HG02943 (cell line): ENCODE measurements around the gene L3MBTL4.
"Not testable (repeated sequence)": the region's sequence is repeated elsewhere in the genome, so short reads cannot be mapped to it uniquely, and the experiment has no call there.

ENCODE experiments used
- ATAC-seq: cut with Tn5 transposase; IDR thresholded peaks from one replicate; pipeline ENCODE4 v1.9.1; 2021; ENCODE audit warnings: mild to moderate bottlenecking, low read depth, moderate library complexity; ENCODE audit not compliant: unreplicated experiment

Gene L3MBTL4

GRCh38 chr18:6204476-6204875 is 210.2 kb downstream of the L3MBTL4 start:
- no peak for ATAC-seq

DNA sequence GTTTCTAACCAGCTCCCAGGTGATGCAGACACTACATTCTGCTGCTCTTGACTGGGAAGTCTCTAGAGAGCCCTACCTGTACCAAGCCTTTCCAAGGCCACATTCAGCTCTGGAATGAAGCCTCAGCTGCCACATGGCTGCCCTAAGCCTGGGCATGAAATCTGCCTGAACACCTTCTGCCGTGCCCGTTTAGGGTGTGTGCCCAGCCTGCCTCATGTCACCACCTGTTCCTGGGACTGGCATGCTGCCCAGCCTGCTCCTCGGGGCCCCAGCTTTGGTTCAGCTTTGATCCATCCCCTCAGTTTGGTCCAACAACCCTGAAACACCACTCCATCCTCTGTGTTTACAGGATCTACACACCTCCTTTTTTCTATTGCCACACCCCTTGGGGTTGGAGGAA is 210.9 kb downstream of the L3MBTL4 start:
- ATAC-seq: no peak

- ATAC-seq: no peak
These were observed 211.8 kb downstream of the L3MBTL4 start for GRCh38 chr18:6202861-6203260.

DNA sequence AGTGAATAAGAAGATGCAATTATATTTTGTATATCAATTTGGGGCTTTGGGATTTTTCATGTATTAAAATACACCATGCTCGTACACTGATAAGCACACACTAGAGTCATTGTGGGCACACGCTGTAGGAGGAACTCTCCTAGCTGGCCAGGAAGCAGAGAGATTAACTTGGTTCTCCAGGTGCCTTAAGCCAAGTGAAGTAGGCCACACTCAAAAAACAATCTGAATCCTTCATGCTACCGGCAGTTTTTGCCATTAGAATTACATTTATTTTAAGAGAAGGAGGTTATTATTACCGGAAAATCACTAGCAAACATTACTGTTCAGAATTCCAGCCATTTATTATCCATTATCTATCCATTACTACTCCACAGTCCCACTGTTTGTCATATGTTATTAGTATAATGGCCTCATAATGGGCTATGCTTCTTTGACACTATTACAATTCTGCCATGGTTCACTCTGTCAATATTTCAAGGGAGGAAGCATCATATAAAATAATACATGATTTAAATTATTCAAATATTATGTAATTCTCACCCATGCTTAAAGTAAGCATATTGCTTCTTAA is 214.4 kb downstream of the L3MBTL4 start:
- ATAC-seq: no peak

GRCh38 chr18:6199777-6200176 is 214.9 kb downstream of the L3MBTL4 start:
- ATAC-seq: no peak

DNA sequence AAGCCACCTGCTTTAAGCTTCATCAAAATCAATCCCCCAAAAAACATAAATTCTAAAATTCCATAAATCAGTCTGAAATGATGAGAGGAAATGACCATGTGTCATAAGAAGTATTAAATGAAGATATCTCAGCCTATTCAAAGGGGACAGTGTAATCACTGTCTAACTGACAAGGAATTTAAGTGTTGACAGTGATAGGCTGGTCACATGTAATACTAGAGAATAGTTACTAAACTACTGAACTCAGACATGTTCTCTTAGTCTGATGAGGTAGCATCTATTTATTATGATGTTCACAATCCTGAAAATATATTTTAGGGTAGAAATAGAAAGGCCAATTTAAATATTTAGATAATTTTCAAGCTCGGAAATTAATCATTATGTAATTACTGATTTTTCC is 216.1 kb downstream of the L3MBTL4 start:
- ATAC-seq: no peak

- ATAC-seq: no peak
These were observed 220.1 kb downstream of the L3MBTL4 start for GRCh38 chr18:6194640-6195039.

- not testable (repeated sequence) for ATAC-seq
These were observed 228.9 kb downstream of the L3MBTL4 start for GRCh38 chr18:6185782-6186181.

DNA sequence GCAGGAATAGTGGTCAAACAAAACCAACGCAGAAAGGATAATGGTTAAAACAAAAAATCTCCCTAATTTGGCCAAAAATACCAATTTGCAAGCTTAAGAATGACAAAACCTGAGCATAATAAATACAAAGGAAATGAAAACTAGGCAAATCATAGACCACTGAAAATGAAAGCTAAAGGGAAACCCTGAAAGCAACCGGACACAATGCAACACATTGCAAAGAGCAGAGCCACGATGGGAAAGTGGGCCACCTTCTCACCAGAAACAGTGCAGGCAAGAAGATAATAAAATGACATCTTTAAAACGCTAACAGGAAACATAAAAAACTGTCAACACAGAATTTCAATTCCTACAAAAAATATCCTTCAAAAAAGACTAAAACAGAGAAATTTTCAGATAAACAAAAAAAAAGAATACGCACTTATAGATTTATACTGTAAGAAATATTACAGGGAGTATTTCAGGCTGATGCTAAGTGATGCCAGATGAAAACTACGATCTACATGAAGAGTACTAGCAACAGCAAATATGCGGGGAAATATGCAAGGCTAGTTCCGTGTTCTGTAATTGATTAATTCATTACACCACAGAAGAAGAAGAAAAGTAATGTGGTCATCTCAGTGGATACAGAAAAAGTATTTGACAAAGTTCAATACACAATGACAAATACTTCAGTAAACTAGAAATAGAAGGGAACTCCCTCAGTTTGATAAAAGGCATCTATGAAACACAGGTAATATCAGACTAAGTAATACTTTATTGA is 239.5 kb downstream of the L3MBTL4 start:
- ATAC-seq: no peak

DNA sequence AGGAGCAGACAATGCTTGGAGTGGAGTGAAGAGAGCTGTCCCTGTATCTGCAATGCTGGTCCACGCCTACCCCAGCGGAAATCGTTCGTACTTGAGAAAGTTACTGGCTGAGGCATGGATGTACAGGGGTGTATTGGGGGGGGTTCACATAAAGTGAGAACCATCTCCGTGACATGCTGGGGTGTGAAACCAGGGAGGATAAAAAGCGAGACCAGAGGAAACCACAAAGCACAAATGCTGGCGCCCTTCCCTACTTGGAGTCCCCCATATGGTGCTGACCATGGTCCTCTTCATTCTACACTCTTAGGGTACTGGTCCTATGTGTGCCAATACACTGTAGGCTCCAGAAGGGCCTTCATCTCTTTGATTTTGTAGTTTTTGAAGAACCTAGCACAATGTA is 244.1 kb downstream of the L3MBTL4 start:
- ATAC-seq: no peak

GRCh38 chr18:6161549-6161948 is 253.2 kb downstream of the L3MBTL4 start:
- no peak for ATAC-seq

DNA sequence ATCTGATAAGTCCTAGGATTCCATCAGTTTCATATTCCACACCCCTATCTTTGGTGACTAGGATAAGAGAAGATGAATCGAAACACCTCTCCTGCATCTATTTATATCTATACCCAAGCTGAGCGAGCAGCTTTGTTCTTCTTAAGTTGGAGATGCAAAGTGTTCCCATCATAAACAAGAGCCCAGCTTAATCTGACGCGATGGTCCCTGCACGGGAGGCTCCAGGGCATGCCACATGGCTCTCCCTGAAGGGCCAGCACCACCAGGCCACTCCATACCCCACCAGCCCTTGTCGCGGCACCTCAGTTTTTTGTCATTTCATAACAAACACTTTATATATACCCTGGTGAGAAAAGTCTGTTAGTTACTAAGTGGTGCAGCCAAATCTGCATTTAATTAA is 255.3 kb downstream of the L3MBTL4 start:
- no peak for ATAC-seq

DNA sequence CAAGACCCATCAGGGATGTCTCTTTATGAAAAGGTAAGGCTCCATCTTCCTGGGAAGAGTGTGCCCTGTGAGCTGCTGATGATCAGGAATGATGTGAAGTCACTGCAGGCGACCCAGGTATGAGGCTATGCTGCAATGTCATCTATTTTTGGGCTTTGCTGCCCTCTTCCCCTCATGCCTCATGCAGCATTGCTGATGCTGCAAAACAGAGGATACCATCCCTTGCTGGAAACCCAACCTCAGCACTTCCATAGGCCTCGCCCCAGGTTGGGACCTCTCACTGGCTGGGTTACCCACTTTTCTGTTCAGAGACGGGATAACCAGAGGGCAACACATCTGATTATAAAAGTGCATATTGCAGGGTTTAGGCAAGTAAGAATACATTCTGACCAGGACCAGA is 255.8 kb downstream of the L3MBTL4 start:
- ATAC-seq: no peak

GRCh38 chr18:6156446-6156845 is 258.3 kb downstream of the L3MBTL4 start:
- ATAC-seq: no peak

DNA sequence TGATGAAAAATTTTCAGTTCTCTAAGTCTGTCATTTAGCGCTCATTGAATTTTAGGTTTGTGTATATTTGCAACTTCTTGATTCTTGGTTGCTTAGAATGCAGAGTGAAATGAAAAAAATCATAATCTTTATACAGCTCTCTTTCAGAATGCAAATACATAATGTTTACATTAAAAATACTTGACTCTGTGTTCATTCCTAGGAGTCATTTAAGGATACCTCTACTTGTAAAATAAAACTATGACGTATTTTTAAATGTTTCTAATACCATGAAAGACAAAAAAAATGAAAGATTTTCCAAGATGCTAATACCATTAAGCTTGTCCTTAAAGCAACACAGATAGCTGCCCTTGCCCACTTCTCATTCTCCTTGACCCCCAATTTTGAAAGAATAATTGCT is 259.0 kb downstream of the L3MBTL4 start:
- no peak for ATAC-seq

- no peak for ATAC-seq
These were observed 264.3 kb downstream of the L3MBTL4 start for GRCh38 chr18:6150430-6150829.

DNA sequence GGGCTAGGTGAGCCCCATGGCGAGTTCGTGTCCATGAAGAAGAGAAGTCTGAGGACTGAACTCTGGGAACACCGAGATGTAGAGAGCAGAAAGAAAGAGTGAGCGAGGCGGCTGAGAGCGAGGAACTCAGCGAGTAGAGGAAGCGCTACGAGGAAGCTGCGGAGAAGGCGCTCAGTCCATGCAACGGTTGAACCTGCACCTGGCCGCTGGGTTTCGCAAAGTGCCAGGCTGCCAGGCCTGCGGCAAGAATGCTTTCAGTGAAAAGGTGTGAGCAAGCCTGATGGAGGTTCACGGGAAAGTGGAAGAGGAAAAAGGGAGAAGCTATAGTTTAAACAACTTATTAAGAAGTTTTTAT is 268.4 kb downstream of the L3MBTL4 start:
- ATAC-seq: no peak

- no peak for ATAC-seq
These were observed 268.9 kb downstream of the L3MBTL4 start for GRCh38 chr18:6145645-6146306.

- no peak for ATAC-seq
These were observed 275.7 kb downstream of the L3MBTL4 start for GRCh38 chr18:6139007-6139406.

DNA sequence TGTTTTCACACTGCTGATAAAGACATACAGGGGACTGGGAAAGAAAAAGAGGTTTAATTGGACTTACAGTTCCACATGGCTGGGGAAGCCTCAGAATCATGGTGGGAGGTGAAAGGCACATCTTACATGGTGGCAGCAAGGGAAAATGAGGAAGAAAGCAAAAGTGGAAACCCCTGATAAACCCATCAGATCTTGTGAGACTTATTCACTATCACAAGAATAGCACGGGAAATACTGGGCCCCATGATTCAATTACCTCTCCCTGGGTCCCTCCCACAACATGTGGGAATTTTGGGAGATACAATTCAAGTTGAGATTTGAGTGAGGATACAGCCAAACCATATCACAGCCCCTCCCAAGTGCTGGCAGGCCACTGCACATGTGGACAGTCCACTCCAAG is 278.8 kb downstream of the L3MBTL4 start:
- not testable (repeated sequence) for ATAC-seq

- not testable (repeated sequence) for ATAC-seq
These were observed 279.7 kb downstream of the L3MBTL4 start for GRCh38 chr18:6135029-6135428.
